GF-D8 (cell line): ENCODE results near the gene SMC1B.
A peak's percentile ranks its signal among the peaks of the same experiment; 100 is the strongest.
"Not testable (repeated sequence)": the region's sequence is repeated elsewhere in the genome, so short reads cannot be mapped to it uniquely, and the experiment has no call there.

ENCODE experiments used
- DNase-seq: peaks from one replicate; lab custom pipeline; 2025; lab: John Stamatoyannopoulos, UW

SMC1B gene

GRCh38 chr22:45421349-45422055 is 8.1 kb upstream of the SMC1B start:
- no peak for DNase-seq

- DNase-seq, result no peak
Measured at GRCh38 chr22:45420539-45420938, 7.1 kb upstream of the SMC1B start.

GRCh38 chr22:45420011-45420410 is 6.6 kb upstream of the SMC1B start:
- DNase-seq, result no peak

- no peak for DNase-seq
Measured at GRCh38 chr22:45418770-45419138, 5.4 kb upstream of the SMC1B start.

GRCh38 chr22:45418056-45418769 is 4.8 kb upstream of the SMC1B start:
- no peak for DNase-seq

GRCh38 chr22:45413013-45413367 is 409 bp downstream of the SMC1B start:
- no peak for DNase-seq

- DNase-seq, result no peak
Measured at GRCh38 chr22:45407793-45408192, 5.6 kb downstream of the SMC1B start.

- DNase-seq, result no peak
Measured at GRCh38 chr22:45402466-45402985, 10.9 kb downstream of the SMC1B start.

GRCh38 chr22:45399712-45400445 is 13.5 kb downstream of the SMC1B start:
- DNase-seq, result no peak

- no peak for DNase-seq
Measured at GRCh38 chr22:45398214-45398613, 15.2 kb downstream of the SMC1B start.

GRCh38 chr22:45397806-45398205 is 15.6 kb downstream of the SMC1B start:
- DNase-seq, result no peak

GRCh38 chr22:45389546-45389945 is 23.9 kb downstream of the SMC1B start:
- no peak for DNase-seq

GRCh38 chr22:45381348-45381747 is 32.1 kb downstream of the SMC1B start:
- no peak for DNase-seq

GRCh38 chr22:45376703-45377102 is 36.7 kb downstream of the SMC1B start:
- DNase-seq, result peak; percentile 79

- DNase-seq, result no peak
Measured at GRCh38 chr22:45376009-45376408, 37.4 kb downstream of the SMC1B start.

GRCh38 chr22:45373592-45373991 is 39.8 kb downstream of the SMC1B start:
- DNase-seq, result not testable (repeated sequence)

- no peak for DNase-seq
Measured at GRCh38 chr22:45366713-45367112, 46.7 kb downstream of the SMC1B start.

GRCh38 chr22:45359627-45360026 is 53.8 kb downstream of the SMC1B start:
- DNase-seq, result no peak

- no peak for DNase-seq
Measured at GRCh38 chr22:45358127-45358526, 55.3 kb downstream of the SMC1B start.

GRCh38 chr22:45357490-45357889 is 55.9 kb downstream of the SMC1B start:
- DNase-seq, result no peak

GRCh38 chr22:45353786-45354185 is 59.6 kb downstream of the SMC1B start:
- no peak for DNase-seq

- not testable (repeated sequence) for DNase-seq
Measured at GRCh38 chr22:45352757-45353156, 60.6 kb downstream of the SMC1B start.

- DNase-seq, result no peak
Measured at GRCh38 chr22:45351956-45352355, 61.4 kb downstream of the SMC1B start.
